ENCODE results near the gene WIPI1.
"Not testable (repeated sequence)": the region's sequence is repeated elsewhere in the genome, so short reads cannot be mapped to it uniquely, and the experiment has no call there.

WIPI1 gene

DNA sequence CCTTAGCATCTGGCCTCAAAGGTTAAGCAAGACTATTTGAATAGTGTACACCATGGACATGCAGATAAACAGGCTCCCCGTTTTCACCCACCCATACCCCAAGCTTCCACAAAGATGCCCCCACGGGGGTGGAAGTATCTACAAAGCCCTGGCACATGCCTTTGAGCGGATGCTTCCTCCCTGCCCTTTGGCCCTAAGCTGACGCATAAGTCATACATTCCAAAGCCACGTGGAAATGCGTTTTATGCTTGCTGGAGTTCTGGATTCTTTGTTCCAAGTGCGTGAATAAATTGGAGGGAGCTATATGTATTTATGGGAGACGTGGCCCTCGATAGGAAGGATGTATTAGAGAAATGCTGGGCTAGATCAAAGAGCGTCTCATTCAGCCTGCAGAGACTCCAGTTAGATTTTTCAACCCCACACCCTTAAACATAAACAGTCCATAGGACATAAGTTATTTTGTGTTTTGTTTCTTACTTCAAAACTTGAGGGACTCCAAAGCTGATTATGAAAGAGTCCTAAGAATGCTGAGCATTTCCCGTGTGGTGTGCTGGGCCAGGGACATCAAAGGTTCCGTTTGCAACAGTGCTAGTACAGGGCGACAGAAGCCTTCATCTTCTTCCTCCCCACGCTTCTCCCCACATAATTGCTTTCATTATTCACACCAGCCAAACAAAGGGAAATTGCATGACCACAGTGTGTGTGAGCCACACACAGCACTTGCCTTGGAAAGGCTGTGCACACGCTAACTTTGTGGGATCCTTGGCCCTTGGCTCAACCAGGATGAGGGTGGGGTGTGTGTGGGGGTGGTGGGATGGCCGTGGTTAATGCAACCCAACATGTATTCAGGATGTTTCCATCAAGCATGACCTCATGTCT is 73.6 kb downstream of the WIPI1 start:
- DNase-seq = no peak

DNA sequence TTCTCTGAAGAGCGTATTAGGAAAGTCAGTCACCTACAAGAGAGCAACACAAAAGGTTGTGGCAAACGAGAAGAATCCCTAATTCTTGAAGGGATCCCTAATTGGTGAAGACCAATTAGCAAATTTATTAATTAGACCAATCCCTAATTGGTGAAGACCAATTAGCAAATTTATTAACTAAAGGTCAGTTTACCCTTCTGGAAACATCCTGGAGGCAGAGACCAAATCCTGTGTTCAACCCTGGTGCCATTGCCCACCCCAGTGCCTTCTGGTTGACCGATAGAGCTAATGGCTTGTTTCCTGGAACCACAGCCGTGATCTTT is 74.2 kb downstream of the WIPI1 start:
- DNase-seq = no peak

DNA sequence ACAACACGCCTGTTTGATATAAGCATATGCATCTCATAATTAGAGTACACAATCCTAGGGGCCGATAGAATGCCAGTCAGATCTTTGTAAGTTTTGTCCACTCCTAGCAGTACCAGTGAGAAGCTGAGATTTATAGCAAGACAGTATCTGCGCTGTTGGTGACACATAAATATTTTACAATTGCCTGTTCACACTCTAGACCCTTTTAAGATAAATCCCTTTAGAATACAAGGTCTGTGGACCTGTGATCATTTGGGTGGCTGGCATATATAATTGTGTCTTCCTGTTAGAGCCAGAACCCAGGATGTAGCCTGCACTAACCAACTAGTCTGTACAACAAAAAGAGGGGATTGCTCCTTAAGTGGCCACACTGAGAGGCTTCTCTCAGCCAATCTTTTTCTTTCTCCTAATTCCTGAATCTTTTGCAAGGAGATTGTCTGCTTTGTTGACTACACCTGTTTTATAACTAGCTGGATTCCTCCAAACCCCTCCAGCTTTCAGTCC is 74.7 kb downstream of the WIPI1 start:
- DNase-seq = no peak

DNA sequence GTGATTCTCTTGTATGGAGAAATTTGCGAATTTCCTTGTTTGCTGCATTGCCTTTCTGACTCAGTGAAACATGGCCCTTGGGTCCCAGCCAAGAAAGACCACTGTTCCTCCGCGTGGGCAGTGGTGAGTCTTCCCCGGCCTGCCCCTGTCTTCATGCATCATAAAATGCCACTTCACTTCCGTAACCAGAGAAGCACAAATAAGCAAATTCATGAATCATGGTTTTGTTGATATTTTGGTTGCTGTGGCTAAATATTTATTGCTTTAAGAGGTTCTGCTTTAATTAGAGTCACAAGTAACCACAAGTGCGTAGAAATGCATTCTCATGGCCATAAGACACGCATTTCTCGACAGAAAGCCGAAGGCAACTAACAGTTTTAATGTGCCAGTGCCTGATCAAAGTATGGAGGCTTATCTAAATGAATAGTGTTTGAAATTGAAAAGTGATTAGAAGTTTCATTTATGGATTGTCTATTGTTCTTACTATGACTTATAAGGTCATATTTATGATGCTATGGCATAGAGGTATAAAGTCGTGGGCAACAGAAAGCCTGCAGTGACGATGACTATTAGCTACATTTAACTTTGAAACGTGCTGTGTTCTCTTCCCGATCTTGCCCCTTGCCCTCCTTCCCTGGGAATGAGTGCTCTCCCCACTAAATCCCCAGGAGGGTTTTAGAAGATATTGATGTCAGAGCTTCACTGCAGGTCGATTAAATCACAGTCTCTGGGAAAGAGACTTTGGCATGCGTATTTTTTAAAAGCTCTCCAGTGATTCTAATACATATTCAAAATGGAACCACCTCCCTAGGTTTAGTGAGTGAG is 76.0 kb downstream of the WIPI1 start:
- DNase-seq = no peak

DNA sequence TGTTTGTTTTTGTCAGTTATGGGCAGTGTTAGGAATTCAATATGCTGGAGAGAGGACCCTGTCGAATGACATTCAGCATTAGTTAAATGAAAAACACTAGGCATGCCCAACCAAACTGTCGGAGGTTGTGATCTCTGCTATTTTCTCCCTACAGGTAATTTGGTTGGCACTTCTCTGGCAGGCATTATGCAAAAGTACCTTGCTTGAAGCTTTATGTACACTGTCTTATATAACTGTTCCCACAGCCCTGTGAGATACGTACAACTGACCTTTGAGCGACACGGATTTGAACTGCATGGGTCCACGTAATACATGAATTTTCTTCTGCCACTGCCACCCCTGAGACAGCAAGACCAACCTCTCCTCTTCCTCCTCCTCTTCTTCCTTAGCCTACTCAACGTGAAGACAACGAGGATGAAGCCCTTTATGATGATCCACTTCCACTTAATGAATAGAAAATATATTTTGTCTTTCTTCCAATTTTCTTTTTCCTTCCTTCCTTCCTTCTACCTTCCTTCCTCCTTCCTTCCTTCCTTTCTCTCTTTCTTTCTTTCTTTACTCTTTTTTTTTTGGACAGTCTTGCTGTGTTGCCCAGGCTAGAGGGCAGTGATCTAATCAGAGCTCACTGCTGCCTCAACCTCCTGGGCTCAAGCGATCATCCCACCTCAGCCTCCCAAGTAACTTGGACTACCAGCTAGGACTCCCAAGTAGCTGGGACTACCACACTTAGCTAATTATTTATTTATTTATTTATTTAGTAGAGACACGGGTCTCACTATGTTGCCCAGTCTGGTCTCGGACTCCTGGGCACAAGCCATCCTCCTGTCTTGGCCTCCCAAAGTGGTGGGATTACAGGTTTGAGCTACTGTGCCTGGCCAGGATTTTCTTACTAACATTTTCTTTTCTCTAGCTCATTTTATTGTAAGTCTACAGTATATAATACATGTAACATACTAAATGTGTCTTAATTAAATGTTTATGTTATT is 77.3 kb downstream of the WIPI1 start:
- no peak for DNase-seq

DNA sequence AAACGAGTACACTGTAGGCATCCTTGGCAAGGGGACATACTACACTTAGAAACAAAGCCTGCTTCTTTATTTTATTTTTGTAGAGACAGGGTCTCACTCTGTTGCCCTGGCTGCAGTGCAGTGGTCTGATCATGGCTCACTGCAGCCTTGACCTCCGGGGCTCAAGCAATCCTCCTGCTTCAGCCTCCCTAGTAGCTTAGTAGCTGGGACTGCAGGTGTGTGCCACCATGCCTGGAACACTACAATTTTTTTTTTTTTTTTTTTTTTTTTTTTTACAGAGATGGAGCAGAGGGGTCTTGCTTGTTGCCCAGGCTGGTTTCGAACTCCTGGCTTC is 78.2 kb downstream of the WIPI1 start:
- DNase-seq = no peak

DNA sequence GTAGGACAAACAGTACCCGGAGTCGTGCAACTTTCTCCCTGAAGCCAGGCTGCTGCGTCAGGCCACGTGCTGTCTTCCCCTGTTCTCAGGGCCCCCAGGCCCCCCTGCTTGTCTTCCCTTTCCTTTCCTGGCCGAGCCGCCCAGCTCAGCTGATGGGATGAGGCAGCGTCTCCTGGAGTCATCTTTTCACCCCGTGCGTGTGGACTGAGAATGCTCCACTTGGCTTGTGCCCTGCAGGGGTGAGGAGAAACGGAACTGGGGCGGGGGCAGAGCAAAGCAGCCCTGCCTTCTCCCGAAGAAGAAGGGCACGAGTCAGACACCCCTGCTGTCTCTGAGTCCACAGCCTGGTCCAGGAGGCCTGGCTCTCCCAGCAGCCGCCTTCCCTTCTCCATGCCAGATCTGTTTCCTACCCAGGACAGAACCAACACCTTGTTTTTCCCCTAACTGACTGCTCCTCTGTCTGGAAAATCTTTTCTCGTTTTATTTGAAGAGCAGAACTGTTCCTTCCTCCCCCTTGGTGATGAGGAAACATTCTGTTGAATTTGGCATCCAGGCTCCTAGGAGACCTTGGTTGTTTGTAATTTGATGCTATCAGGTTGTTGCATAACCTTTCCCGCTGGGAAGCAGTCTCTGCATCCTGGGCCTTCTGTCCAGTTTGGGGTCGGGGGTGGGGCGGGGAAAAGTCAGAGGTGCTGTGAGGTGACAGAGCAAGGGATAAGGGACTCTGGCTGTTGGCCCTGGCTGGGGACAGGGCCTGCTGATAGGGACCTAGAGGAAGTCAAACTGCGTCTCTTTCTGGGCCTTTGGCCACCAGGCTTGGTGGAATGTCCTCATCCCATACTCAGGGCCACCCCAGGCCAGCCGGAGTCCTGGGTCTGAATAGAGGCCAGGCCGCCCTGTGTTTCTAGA is 78.8 kb downstream of the WIPI1 start:
- no peak for DNase-seq

DNA sequence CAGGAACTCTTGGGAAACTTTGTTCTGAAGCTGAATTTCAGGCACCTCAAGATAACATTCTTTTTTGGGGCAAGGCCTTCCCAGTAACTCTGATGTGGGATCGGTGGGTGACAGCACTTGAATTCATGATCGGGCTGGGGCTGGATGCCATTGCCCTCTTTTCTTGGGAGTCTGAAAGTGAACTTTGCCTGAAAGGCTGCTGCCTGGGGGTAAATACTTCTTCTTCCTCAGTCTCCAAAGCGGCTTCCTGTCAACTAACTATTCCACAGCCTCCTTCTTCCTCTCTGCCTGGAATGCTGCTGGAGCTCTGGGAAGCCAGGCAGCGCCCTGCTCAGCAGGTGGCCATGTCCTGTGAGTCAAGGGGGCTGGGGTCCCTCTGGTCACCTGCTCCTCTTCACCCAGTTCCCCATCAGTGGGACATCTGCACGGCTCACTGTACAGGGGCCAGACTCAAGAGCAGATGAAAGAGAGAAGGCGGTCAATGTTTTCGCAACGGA is 79.5 kb downstream of the WIPI1 start:
- DNase-seq = no peak

DNA sequence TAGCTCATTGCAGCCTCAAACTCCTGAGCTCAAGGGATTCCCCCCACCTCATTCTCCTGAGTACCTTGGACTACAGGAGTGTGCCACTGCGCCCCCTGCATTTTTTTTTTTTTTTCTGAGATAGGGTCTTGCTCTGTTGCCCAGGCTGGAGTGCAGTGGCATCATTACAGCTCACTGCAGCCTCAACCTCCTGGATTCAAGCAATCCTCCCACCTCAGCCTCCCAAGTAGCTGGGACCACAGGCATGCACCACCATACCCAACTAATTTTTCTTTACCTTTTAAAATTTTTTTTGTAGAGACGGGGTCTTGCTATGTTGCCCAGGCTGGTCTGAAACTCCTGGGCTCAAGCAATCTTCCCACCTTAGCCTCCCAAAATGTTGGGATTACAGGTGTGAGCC is 81.1 kb downstream of the WIPI1 start:
- not testable (repeated sequence) for DNase-seq

DNA sequence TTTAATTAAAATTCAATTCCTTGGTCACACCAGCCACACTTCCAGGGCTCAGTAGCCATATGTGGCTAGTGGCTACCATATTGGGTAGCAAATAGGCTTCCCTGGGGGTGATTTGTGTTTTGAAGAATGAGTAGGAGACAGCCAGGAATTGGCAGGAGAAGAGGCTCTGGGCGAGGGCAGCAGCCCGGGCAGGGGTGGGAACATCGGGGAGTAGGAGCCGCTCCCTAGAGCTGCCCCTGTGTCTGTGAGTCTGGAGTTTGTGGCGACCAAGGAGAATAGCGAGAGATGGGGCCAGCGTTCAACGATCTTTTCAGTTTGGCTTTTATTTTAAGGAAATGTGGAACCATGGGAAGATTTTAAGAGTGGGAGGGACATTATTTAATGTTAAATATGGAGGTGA is 81.7 kb downstream of the WIPI1 start:
- no peak for DNase-seq
